Smooth muscle cell (in vitro differentiated cells): Measurements from ENCODE around the gene HGFAC. TPM values are rescaled to one million over a fixed set of nuclear protein-coding genes. Genes with fewer than 3 reads are reported as not detected.

ENCODE experiments used
- DNase-seq: peaks from one replicate; lab custom pipeline; 2025; ENCODE audit not compliant: unreplicated experiment; lab: John Stamatoyannopoulos, UW
- H2AFZ ChIP-seq: fragments of 200-600 bp; sonication (generic); 2 replicates; pipeline ENCODE4 v1.6.0; 2016; ENCODE audit warnings: antibody characterized with exemption, low read depth, mild to moderate bottlenecking
- H3F3A ChIP-seq: fragments of 200-600 bp; sonication (generic); 2 replicates; pipeline ENCODE4 v1.6.0; 2017; ENCODE audit warnings: antibody characterized with exemption, low read depth
- H3K27ac ChIP-seq: fragments of 200-600 bp; sonication (generic); 2 replicates; pipeline ENCODE4 v1.5.1; 2016; ENCODE audit warnings: low read depth, mild to moderate bottlenecking
- H3K27me3 ChIP-seq: fragments of 200-600 bp; sonication (generic); 2 replicates; pipeline ENCODE4 v1.6.1; 2016; ENCODE audit warnings: low read depth, mild to moderate bottlenecking
- H3K36me3 ChIP-seq: fragments of 200-600 bp; sonication (generic); 2 replicates; pipeline ENCODE4 v1.5.1; 2016; ENCODE audit warnings: low read depth
- H3K4me1 ChIP-seq: fragments of 200-600 bp; sonication (generic); 2 replicates; pipeline ENCODE4 v1.5.1; 2016; ENCODE audit warnings: low read depth
- H3K4me2 ChIP-seq: fragments of 200-600 bp; sonication (generic); 2 replicates; pipeline ENCODE4 v1.6.0; 2016; ENCODE audit warnings: mild to moderate bottlenecking
- H3K4me3 ChIP-seq: fragments of 200-600 bp; sonication (generic); 2 replicates; pipeline ENCODE4 v1.5.1; 2016; ENCODE audit warnings: mild to moderate bottlenecking
- H3K79me2 ChIP-seq: fragments of 200-600 bp; sonication (generic); 2 replicates; pipeline ENCODE4 v1.6.0; 2016; ENCODE audit warnings: low read depth, mild to moderate bottlenecking
- H3K9ac ChIP-seq: fragments of 200-600 bp; sonication (generic); 2 replicates; pipeline ENCODE4 v1.6.0; 2016; ENCODE audit warnings: low read depth
- H3K9me3 ChIP-seq: fragments of 200-600 bp; sonication (generic); replicated peaks from 2 replicates; pipeline ENCODE4 v1.5.1; 2016; ENCODE audit warnings: low read depth
- H4K20me1 ChIP-seq: fragments of 200-600 bp; sonication (generic); 2 replicates; pipeline ENCODE4 v1.6.0; 2016; ENCODE audit warnings: low read depth
- CTCF ChIP-seq: fragments of 200-600 bp; sonication (generic); IDR thresholded peaks from 2 replicates; pipeline ENCODE4 v1.5.1; 2017; ENCODE audit warnings: borderline replicate concordance, mild to moderate bottlenecking, antibody characterized with exemption; ENCODE audit not compliant: insufficient read depth, poor library complexity, severe bottlenecking
- WGBS: methylation state at CpG from one replicate; pipeline ENCODE4 v1.1.7; 2016; ENCODE audit warnings: low lambda C conversion rate; 5-methylcytosine and 5-hydroxymethylcytosine counted together
- polyA plus RNA-seq: library from polyadenylated mRNA; unstranded; fragments of >200 nt; fragmentation: Nextera tagmentation; extraction: Ambion mirVana; gene quantifications from 2 replicates; pipeline ENCODE4 v1.2.1, GENCODE V29; 2016
- total RNA-seq: library from RNA; depleted of rRNA; stranded (reverse); fragments of >200 nt; gene quantifications from 2 replicates; pipeline ENCODE4 v1.2.3, GENCODE V29; 2014

HGFAC gene
- total and polyA plus RNA-seq, 2 experiments from 2014 or later, result 0.58 TPM; not detected in 1

- Histone ChIP-seq H3K9ac (no peak overlapping the region), H3K27ac (no peak overlapping the region), H3K4me1 (no peaks in the 10 kb centered on the region), H3F3A (no peaks in the 10 kb centered on the region), H3K4me2 (no peak overlapping the region), H3K79me2 (no peaks in the 10 kb centered on the region), H3K27me3 (no peaks in the 10 kb centered on the region), H4K20me1 (no peaks in the 10 kb centered on the region), H3K36me3 (no peaks in the 10 kb centered on the region), H2AFZ (no peak overlapping the region), H3K4me3 (no peak overlapping the region), H3K9me3 (no peaks in the 10 kb centered on the region)
- WGBS, result 92% methylated on average over 27 of the region's 34 CpGs
- TF ChIP-seq CTCF, result no peak
- DNase-seq, result no peak
Observed at GRCh38 chr4:3445111-3445820, 3.5 kb downstream of the HGFAC start.

- no peaks in the 10 kb centered on the region for H3K4me1 ChIP-seq
- H3F3A ChIP-seq, result no peaks in the 10 kb centered on the region
- H3K36me3 ChIP-seq, result no peaks in the 10 kb centered on the region
- no peaks in the 10 kb centered on the region for H3K27me3 ChIP-seq
- DNase-seq, result no peak
- H3K79me2 ChIP-seq, result no peaks in the 10 kb centered on the region
- WGBS, result 93% methylated on average over 6 of the region's 34 CpGs
- no peak overlapping the region for H3K27ac ChIP-seq
- H4K20me1 ChIP-seq, result no peaks in the 10 kb centered on the region
- H3K9ac ChIP-seq, result no peak overlapping the region
- no peaks in the 10 kb centered on the region for H3K9me3 ChIP-seq
- no peak for TF ChIP-seq CTCF
- no peak overlapping the region for H3K4me3 ChIP-seq
- no peak overlapping the region for H3K4me2 ChIP-seq
- no peak overlapping the region for H2AFZ ChIP-seq
Observed at GRCh38 chr4:3445829-3446545, 4.2 kb downstream of the HGFAC start.

- Histone ChIP-seq H3F3A (no peaks in the 10 kb centered on the region), H4K20me1 (no peaks in the 10 kb centered on the region), H3K27ac (no peak overlapping the region), H2AFZ (no peak overlapping the region), H3K4me2 (no peak overlapping the region), H3K27me3 (no peaks in the 10 kb centered on the region), H3K4me3 (no peak overlapping the region), H3K79me2 (no peaks in the 10 kb centered on the region), H3K9ac (no peak overlapping the region), H3K9me3 (no peaks in the 10 kb centered on the region), H3K36me3 (no peaks in the 10 kb centered on the region), H3K4me1 (no peaks in the 10 kb centered on the region)
- no peak for TF ChIP-seq CTCF
- 95% methylated on average over 18 of the region's 22 CpGs for WGBS
- DNase-seq, result no peak
Observed at GRCh38 chr4:3446631-3447320, 5.0 kb downstream of the HGFAC start.
